ENCODE measurements around the gene CUEDC1. TPM values are rescaled to one million over a fixed set of nuclear protein-coding genes. Genes with fewer than 3 reads are reported as not detected.

CUEDC1 gene
- total and polyA plus RNA-seq, 2 of the 13 experiments (the other 11 are each of a cell fraction or from before 2014, with no cell fraction given): 7.4 to 12.9 TPM

- TF ChIP-seq FOXC1 (CRISPR knock-in tag; IDR thresholded peaks at IDR 0.05; ENCODE audit: borderline replicate concordance) (no peak), ZBTB38 (CRISPR knock-in tag; IDR thresholded peaks at IDR 0.05) (peak; percentile 78), MXI1 (IDR thresholded peaks at IDR 0.05; ENCODE audit: borderline replicate concordance, low read depth, low read length) (peak; percentile 45; the same call in 1 of the 3 replicates), GATAD2A (CRISPR knock-in tag; IDR thresholded peaks at IDR 0.05) (peak; percentile 27), SSRP1 (CRISPR knock-in tag; IDR thresholded peaks at IDR 0.05) (no peak), PPARG (CRISPR knock-in tag; conservative IDR thresholded peaks at IDR 0.05) (no peak), TARDBP (CRISPR knock-in tag; IDR thresholded peaks at IDR 0.05) (0 out of 2 replicates have a peak, but pooled peaks have one; percentile 9)
These were observed 48.3 kb downstream of the CUEDC1 start (continued) for GRCh38 chr17:57906910-57907309.

- H3K9ac ChIP-seq (ENCODE audit: insufficient read depth, low read depth, low read length): no peak overlapping the region
- in situ Hi-C loops (cut with HindIII; ENCODE audit: extremely low pct_ligation_motif_present, low pct_unique_long_range_greater_than_20kb): loop anchor here (5.0 kb wide), 1 partner anchor 46 kb away; no protein-coding TSS in a partner anchor
- no peak overlapping the region for H2AFZ ChIP-seq (ENCODE audit: low read length)
- TF ChIP-seq MAFK (conservative IDR thresholded peaks at IDR 0.05 in 1 of 2, IDR thresholded peaks at IDR 0.05 in 1 of 2; ENCODE audit: low read length in 2 of 2) (peak in 1 of 2 experiments; percentile 34; a peak in 1 of 4 replicates), MIER3 (CRISPR knock-in tag; IDR thresholded peaks at IDR 0.05; ENCODE audit: borderline replicate concordance) (no peak), SOX6 (IDR thresholded peaks at IDR 0.05) (no peak), SOX6 (CRISPR knock-in tag; IDR thresholded peaks at IDR 0.05) (no peak), ZNF460 (CRISPR knock-in tag; IDR thresholded peaks at IDR 0.05; ENCODE audit: borderline replicate concordance) (no peak), ZNF513 (CRISPR knock-in tag; conservative IDR thresholded peaks at IDR 0.05) (no peak)
- no peaks in the 10 kb centered on the region for H3K79me2 ChIP-seq (ENCODE audit: insufficient read depth, low read length)
- no peak for FAIRE-seq
- H3K4me3 ChIP-seq (replicated peaks in 1 of 3; ENCODE audit: insufficient read depth in 1 of 3, low read depth in 2 of 3, low read length in 3 of 3): no peak overlapping the region
- H4K20me1 ChIP-seq (ENCODE audit: insufficient read depth, low read length): no peaks in the 10 kb centered on the region
- H3K27ac ChIP-seq (ENCODE audit: extremely low read length, insufficient read depth, low read length): no peak overlapping the region
- ChIA-PET CTCF (ENCODE audit: low intra/inter-chr PET ratio, low total read pairs) (interaction anchor here (0.9 kb wide), 1 partner anchor 30 kb away, joined by 3 read pairs; no protein-coding TSS in a partner anchor), POLR2A (interaction anchor here (0.7 to 1.3 kb wide), 2 partner anchors 13 to 55 kb away, joined by 3 to 4 read pairs; no protein-coding TSS in a partner anchor)
- no peak overlapping the region for H3K4me2 ChIP-seq (ENCODE audit: low read depth, low read length)
- ATAC-seq: no peak
- BruUV-seq (replicated peaks): no TSS peak
- DNase-seq (ENCODE audit: low spot score): no peak
- no peaks in the 10 kb centered on the region for H3K36me3 ChIP-seq (replicated peaks in 1 of 2; ENCODE audit: control insufficient read depth in 1 of 2, insufficient read depth in 2 of 2, low read length in 2 of 2)
- H3K4me1 ChIP-seq (ENCODE audit: insufficient read depth, low read length): peaks cover 79% of the 10 kb centered on the region
- intact Hi-C loops (cut with micrococcal nuclease; ENCODE audit: unreplicated experiment): no loop called here
- H3K9me3 ChIP-seq (ENCODE audit: low read length): no peaks in the 10 kb centered on the region
- H3K27me3 ChIP-seq (ENCODE audit: control insufficient read depth in 1 of 2, insufficient read depth in 2 of 2, low read length in 2 of 2): no peaks in the 10 kb centered on the region
These were observed 49.2 kb downstream of the CUEDC1 start for GRCh38 chr17:57905875-57906455.

All from HepG2 (cell line).